Measurements from ENCODE around the gene P3H4.
"Not testable (repeated sequence)": the region's sequence is repeated elsewhere in the genome, so short reads cannot be mapped to it uniquely, and the experiment has no call there.

DNA sequence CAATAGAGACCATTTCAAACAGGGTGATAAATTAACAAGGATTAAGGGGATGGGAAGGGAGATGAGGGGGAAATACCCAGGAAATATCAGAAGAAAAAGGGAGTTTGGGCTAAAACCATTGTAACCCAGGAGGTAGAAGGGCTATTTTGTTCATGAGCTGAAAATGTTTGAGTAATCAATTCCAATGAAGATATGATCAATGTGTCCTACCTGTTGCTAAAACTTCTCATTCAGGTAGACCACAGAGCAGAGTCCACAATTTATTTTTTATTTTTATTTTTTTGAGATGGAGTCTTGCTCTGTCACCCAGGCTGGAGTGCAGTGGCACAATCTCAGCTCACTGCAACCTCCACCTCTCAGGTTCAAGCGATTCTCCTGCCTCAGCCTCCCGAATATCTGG, 27.7 kb upstream of the P3H4 start:
- not testable (repeated sequence) for TF ChIP-seq POLR2A (IDR thresholded peaks at IDR 0.05)
- TF ChIP-seq, protein P1, sequence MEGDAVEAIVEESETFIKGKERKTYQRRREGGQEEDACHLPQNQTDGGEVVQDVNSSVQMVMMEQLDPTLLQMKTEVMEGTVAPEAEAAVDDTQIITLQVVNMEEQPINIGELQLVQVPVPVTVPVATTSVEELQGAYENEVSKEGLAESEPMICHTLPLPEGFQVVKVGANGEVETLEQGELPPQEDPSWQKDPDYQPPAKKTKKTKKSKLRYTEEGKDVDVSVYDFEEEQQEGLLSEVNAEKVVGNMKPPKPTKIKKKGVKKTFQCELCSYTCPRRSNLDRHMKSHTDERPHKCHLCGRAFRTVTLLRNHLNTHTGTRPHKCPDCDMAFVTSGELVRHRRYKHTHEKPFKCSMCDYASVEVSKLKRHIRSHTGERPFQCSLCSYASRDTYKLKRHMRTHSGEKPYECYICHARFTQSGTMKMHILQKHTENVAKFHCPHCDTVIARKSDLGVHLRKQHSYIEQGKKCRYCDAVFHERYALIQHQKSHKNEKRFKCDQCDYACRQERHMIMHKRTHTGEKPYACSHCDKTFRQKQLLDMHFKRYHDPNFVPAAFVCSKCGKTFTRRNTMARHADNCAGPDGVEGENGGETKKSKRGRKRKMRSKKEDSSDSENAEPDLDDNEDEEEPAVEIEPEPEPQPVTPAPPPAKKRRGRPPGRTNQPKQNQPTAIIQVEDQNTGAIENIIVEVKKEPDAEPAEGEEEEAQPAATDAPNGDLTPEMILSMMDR (IDR thresholded peaks at IDR 0.05), result not testable (repeated sequence)
